ENCODE data around the gene ADH1C.

Gene ADH1C

GRCh38 chr4:99382745-99383360 lies 30.3 kb upstream of the ADH1C start:
- TF ChIP-seq FOXP2 (optimal IDR thresholded peaks at IDR 0.05; ENCODE audit: borderline replicate concordance, extremely low read depth, extremely low read length, insufficient read depth), result no peak
- TF ChIP-seq SIN3A (IDR thresholded peaks at IDR 0.05; ENCODE audit: borderline replicate concordance, insufficient read depth, low read length), result no peak
- no peak for TF ChIP-seq POLR2AphosphoS5 (IDR thresholded peaks at IDR 0.05; ENCODE audit: low read depth, low read length)
- no peak for TF ChIP-seq REST (IDR thresholded peaks at IDR 0.05; ENCODE audit: insufficient read depth in 1 of 2, low read depth in 2 of 2, low read length in 2 of 2)
- no peak for TF ChIP-seq TAF1 (IDR thresholded peaks at IDR 0.05; ENCODE audit: borderline replicate concordance, insufficient read depth, low read length)

DNA sequence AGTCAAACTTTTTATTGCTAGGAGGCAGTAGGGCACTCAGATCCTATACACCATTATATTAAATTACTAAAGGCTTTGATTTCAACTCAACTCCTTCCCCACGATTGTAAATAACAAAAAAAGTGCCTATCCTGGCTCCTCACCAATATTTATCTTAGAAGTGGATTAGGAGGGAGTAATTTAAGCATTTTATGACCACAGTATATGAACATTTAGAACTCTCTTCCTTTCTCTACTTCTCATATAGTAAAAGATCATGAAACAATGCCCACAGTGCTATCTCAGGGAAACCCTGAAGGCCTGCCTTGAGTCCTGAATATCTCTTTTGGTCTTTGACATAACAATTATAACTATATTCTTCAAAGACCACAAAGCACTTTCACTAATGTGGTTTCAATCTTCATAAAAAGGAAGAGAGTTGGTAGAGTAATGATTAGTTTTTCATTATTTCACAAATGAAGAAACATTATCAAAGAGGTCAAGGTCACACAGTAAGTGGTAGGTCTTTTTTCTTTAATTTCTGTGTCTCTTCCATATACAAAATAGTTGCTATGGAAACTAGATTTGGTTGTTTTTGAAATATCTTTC lies 29.1 kb upstream of the ADH1C start:
- TF ChIP-seq FOXP2 (optimal IDR thresholded peaks at IDR 0.05; ENCODE audit: borderline replicate concordance, extremely low read depth, extremely low read length, insufficient read depth), result no peak
- no peak for TF ChIP-seq REST (IDR thresholded peaks at IDR 0.05; ENCODE audit: insufficient read depth in 1 of 2, low read depth in 2 of 2, low read length in 2 of 2)
- no peak for TF ChIP-seq POLR2AphosphoS5 (IDR thresholded peaks at IDR 0.05; ENCODE audit: low read depth, low read length)
- TF ChIP-seq SIN3A (IDR thresholded peaks at IDR 0.05; ENCODE audit: borderline replicate concordance, insufficient read depth, low read length), result no peak
- no peak for TF ChIP-seq TAF1 (IDR thresholded peaks at IDR 0.05; ENCODE audit: borderline replicate concordance, insufficient read depth, low read length)

- TF ChIP-seq FOXP2 (optimal IDR thresholded peaks at IDR 0.05; ENCODE audit: borderline replicate concordance, extremely low read depth, extremely low read length, insufficient read depth), result no peak
- no peak for TF ChIP-seq POLR2AphosphoS5 (IDR thresholded peaks at IDR 0.05; ENCODE audit: low read depth, low read length)
- no peak for TF ChIP-seq TAF1 (IDR thresholded peaks at IDR 0.05; ENCODE audit: borderline replicate concordance, insufficient read depth, low read length)
- TF ChIP-seq SIN3A (IDR thresholded peaks at IDR 0.05; ENCODE audit: borderline replicate concordance, insufficient read depth, low read length), result no peak
- TF ChIP-seq REST (IDR thresholded peaks at IDR 0.05; ENCODE audit: insufficient read depth in 1 of 2, low read depth in 2 of 2, low read length in 2 of 2), result no peak
These were observed 27.0 kb upstream of the ADH1C start for GRCh38 chr4:99379571-99379970.

DNA sequence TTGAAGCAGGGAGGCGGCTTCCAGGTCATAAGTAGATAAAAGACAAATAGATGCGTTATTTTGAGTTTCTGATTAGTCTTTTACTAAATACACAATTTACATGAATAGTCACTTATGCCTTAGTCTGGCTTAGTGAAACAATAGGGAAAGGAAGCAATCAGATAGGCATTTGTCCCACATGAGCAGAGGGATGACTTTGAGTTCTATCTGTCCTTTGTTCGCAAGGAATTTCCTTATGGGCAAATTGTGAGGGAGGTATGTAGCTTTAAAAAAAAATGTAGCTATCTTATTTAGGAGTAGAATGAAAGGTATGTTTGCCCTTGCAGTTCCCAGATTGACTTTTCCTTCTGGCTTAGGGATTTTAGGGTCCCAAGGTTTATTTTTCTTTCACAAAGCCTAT lies 26.3 kb upstream of the ADH1C start:
- no peak for TF ChIP-seq POLR2AphosphoS5 (IDR thresholded peaks at IDR 0.05; ENCODE audit: low read depth, low read length)
- TF ChIP-seq SIN3A (IDR thresholded peaks at IDR 0.05; ENCODE audit: borderline replicate concordance, insufficient read depth, low read length), result no peak
- no peak for TF ChIP-seq REST (IDR thresholded peaks at IDR 0.05; ENCODE audit: insufficient read depth in 1 of 2, low read depth in 2 of 2, low read length in 2 of 2)
- no peak for TF ChIP-seq TAF1 (IDR thresholded peaks at IDR 0.05; ENCODE audit: borderline replicate concordance, insufficient read depth, low read length)
- no peak for TF ChIP-seq FOXP2 (optimal IDR thresholded peaks at IDR 0.05; ENCODE audit: borderline replicate concordance, extremely low read depth, extremely low read length, insufficient read depth)

Data from PFSK-1 (cell line).